Mesenchymal stem cell (in vitro differentiated cells and primary cell): Measurements from ENCODE around the gene FTO.

Experiments
- DNase-seq: peaks from one replicate; pipeline ENCODE4 v3.0.0-alpha.2; 2013
- H2AFZ ChIP-seq: one replicate; pipeline ENCODE4 v1.6.1; 2013; ENCODE audit warnings: low read depth, mild to moderate bottlenecking, control low read depth, inconsistent platforms, low read length, moderate library complexity
- H2AK5ac ChIP-seq: 2 replicates; pipeline ENCODE4 v1.6.1; 2013; ENCODE audit warnings: low read length, moderate library complexity, mild to moderate bottlenecking, inconsistent platforms; ENCODE audit not compliant: severe bottlenecking
- H2BK120ac ChIP-seq: one replicate; pipeline ENCODE4 v1.6.1; 2013; ENCODE audit warnings: low read depth, mild to moderate bottlenecking, inconsistent platforms, low read length, moderate library complexity
- H2BK12ac ChIP-seq, 2 experiments: one replicate each; pipeline ENCODE4 v1.6.1; 2013; ENCODE audit warnings: inconsistent platforms in 2 of 2, low read length in 2 of 2, mild to moderate bottlenecking in 2 of 2, moderate library complexity in 2 of 2, control low read depth in 1 of 2
- H2BK15ac ChIP-seq: one replicate; pipeline ENCODE4 v1.6.1; 2013; ENCODE audit warnings: mild to moderate bottlenecking, low read depth, inconsistent platforms; ENCODE audit not compliant: poor library complexity, severe bottlenecking
- H2BK5ac ChIP-seq: 2 replicates; pipeline ENCODE4 v1.6.1; 2013; ENCODE audit warnings: low read depth, mild to moderate bottlenecking, low read length, control low read depth, inconsistent platforms; ENCODE audit not compliant: poor library complexity, severe bottlenecking
- H3K14ac ChIP-seq, 2 experiments: one replicate each; pipeline ENCODE4 v1.6.1; 2013; ENCODE audit warnings: inconsistent platforms in 2 of 2, low read length in 2 of 2, control low read depth in 1 of 2, mild to moderate bottlenecking in 1 of 2, moderate library complexity in 1 of 2
- H3K18ac ChIP-seq, 2 experiments: one replicate each; pipeline ENCODE4 v1.6.1; 2013; ENCODE audit warnings: inconsistent platforms in 2 of 2, low read length in 2 of 2, control low read depth in 1 of 2, low read depth in 1 of 2, mild to moderate bottlenecking in 1 of 2
- H3K23ac ChIP-seq, 2 experiments: one replicate each; pipeline ENCODE4 v1.6.1; 2013; ENCODE audit warnings: inconsistent platforms in 2 of 2, low read length in 2 of 2, mild to moderate bottlenecking in 2 of 2, moderate library complexity in 2 of 2, control low read depth in 1 of 2
- H3K27ac ChIP-seq: 2 replicates; pipeline ENCODE4 v1.5.1; 2013; ENCODE audit warnings: mild to moderate bottlenecking, moderate library complexity, low read length, control low read depth, inconsistent platforms; ENCODE audit not compliant: poor library complexity, severe bottlenecking
- H3K27me3 ChIP-seq, 2 experiments: 2 replicates each; pipeline versions ENCODE4 v1.6.1 to v1.7.0; 2013; ENCODE audit warnings: low read length in 2 of 2, mild to moderate bottlenecking in 2 of 2, moderate library complexity in 2 of 2, control low read depth in 1 of 2, inconsistent platforms in 1 of 2; ENCODE audit not compliant: control insufficient read depth in 1 of 2, insufficient read depth in 1 of 2
- H3K36me3 ChIP-seq, 2 experiments: 2 replicates each; pipeline versions ENCODE4 v1.6.1 to v1.7.0; 2013; ENCODE audit warnings: low read length in 2 of 2, control low read depth in 1 of 2, inconsistent platforms in 1 of 2, low read depth in 1 of 2, mild to moderate bottlenecking in 1 of 2; ENCODE audit not compliant: insufficient read depth in 2 of 2, control insufficient read depth in 1 of 2
- H3K4ac ChIP-seq, 2 experiments: one replicate each; pipeline ENCODE4 v1.6.1; 2013; ENCODE audit warnings: inconsistent platforms in 2 of 2, low read length in 2 of 2, mild to moderate bottlenecking in 2 of 2, moderate library complexity in 2 of 2, control low read depth in 1 of 2, low read depth in 1 of 2
- H3K4me1 ChIP-seq: 2 replicates; pipeline ENCODE4 v1.6.1; 2013; ENCODE audit warnings: low read depth, low read length, control low read depth; ENCODE audit not compliant: control insufficient read depth, insufficient read depth
- H3K4me2 ChIP-seq: 2 replicates; pipeline ENCODE4 v1.6.1; 2013; ENCODE audit warnings: low read length, mild to moderate bottlenecking, inconsistent platforms; ENCODE audit not compliant: poor library complexity, severe bottlenecking
- H3K4me3 ChIP-seq, 2 experiments: 2 replicates each; pipeline versions ENCODE4 v1.5.1 to v1.7.0; 2013; ENCODE audit warnings: low read length in 2 of 2, mild to moderate bottlenecking in 2 of 2, control low read depth in 1 of 2, low read depth in 1 of 2; ENCODE audit not compliant: insufficient read depth in 1 of 2
- H3K79me1 ChIP-seq: replicated peaks from 2 replicates; pipeline ENCODE4 v1.6.1; 2013; ENCODE audit warnings: mild to moderate bottlenecking, control low read depth, low read length, inconsistent platforms; ENCODE audit not compliant: poor library complexity, severe bottlenecking
- H3K9ac ChIP-seq: 2 replicates; pipeline ENCODE4 v1.7.0; 2013; ENCODE audit warnings: mild to moderate bottlenecking, low read length, moderate library complexity
- H3K9me3 ChIP-seq: 2 replicates; pipeline ENCODE4 v1.7.0; 2013; ENCODE audit warnings: mild to moderate bottlenecking, low read length; ENCODE audit not compliant: control insufficient read depth
- H4K8ac ChIP-seq: one replicate; pipeline ENCODE4 v1.6.1; 2013; ENCODE audit warnings: inconsistent platforms, mild to moderate bottlenecking, low read length, moderate library complexity
- H4K91ac ChIP-seq: one replicate; pipeline ENCODE4 v1.6.1; 2013; ENCODE audit warnings: mild to moderate bottlenecking, low read length, inconsistent platforms
- WGBS: methylation state at CpG from one replicate; pipeline ENCODE4 v1.1.7; 2013; ENCODE audit warnings: mixed read lengths; 5-methylcytosine and 5-hydroxymethylcytosine counted together

Gene FTO

DNA sequence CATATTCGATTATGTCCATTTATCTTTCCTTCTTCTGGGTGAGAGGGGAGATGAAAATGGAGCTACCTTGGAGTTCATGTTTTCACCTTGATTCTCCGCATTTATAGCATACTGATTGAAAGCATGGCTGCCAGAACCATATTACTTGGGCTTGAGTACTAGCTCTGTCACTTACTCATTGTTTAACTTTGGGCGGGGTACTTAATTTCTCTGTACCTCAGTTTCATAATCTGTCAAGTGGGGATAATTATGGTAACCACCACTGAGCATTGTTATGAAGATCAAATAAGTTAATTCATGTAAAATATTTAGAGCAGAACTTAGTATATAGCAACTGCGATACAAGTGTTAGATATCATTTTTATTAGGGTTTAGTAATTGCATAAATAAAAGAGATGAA is 65.2 kb downstream of the FTO start:
- Histone ChIP-seq H3K14ac (no peak overlapping the region), H3K27me3 (no peaks in the 10 kb centered on the region), H3K9ac (peak overlapping the region; percentile 63), H3K4me2 (no peak overlapping the region), H2AK5ac (no peak overlapping the region), H3K79me1 (peaks cover 14% of the 10 kb centered on the region), H4K91ac (no peak overlapping the region), H3K4ac (no peak overlapping the region), H3K27ac (no peak overlapping the region), H3K4me1 (peaks cover 1% of the 10 kb centered on the region), H3K4me3 (no peak overlapping the region), H3K36me3 (no peaks in the 10 kb centered on the region), H2BK120ac (no peak overlapping the region), H3K18ac (no peak overlapping the region), H2BK5ac (no peak overlapping the region), H2BK15ac (no peak overlapping the region), H2BK12ac (no peak overlapping the region), H2AFZ (no peak overlapping the region), H3K9me3 (no peaks in the 10 kb centered on the region), H4K8ac (no peak overlapping the region), H3K23ac (no peak overlapping the region)
- WGBS: 80% methylated on average over 3 of the region's 4 CpGs
- no peak for DNase-seq

DNA sequence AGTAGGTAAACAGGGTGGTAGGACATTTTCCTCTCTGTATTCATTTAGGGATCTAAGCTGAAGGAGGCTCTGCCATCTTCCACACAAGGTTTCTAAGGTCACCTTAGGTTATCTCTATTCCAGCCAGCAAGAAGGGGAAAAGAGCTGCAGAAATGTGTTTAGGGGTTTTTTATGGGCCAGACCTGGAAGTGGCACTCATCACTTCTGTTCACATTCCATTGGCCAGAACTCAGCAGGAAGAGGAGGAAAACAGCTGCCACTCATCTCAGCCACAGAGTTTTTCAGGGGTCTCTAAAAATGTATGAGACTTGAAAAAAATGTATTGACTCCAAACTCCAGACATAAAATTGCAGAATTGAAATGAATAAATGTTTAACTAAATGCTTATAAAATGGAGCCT is 65.8 kb downstream of the FTO start:
- no peaks in the 10 kb centered on the region for H3K9me3 ChIP-seq
- no peak overlapping the region for H2AK5ac ChIP-seq
- H3K4ac ChIP-seq: no peak overlapping the region
- H3K4me3 ChIP-seq: no peak overlapping the region
- no peak overlapping the region for H3K9ac ChIP-seq
- H3K18ac ChIP-seq: no peak overlapping the region
- DNase-seq: no peak
- H3K27me3 ChIP-seq: no peaks in the 10 kb centered on the region
- no peak overlapping the region for H3K14ac ChIP-seq
- no peak overlapping the region for H2BK15ac ChIP-seq
- H3K79me1 ChIP-seq: peaks cover 14% of the 10 kb centered on the region
- H3K4me2 ChIP-seq: no peak overlapping the region
- H3K23ac ChIP-seq: no peak overlapping the region
- H2BK120ac ChIP-seq: no peak overlapping the region
- H4K8ac ChIP-seq: no peak overlapping the region
- no peak overlapping the region for H4K91ac ChIP-seq
- H2AFZ ChIP-seq: no peak overlapping the region
- no peaks in the 10 kb centered on the region for H3K36me3 ChIP-seq
- peaks cover 1% of the 10 kb centered on the region for H3K4me1 ChIP-seq
- no peak overlapping the region for H3K27ac ChIP-seq
- peak overlapping the region in 1 of 2 experiments; percentile 42 for H2BK12ac ChIP-seq
- no peak overlapping the region for H2BK5ac ChIP-seq

DNA sequence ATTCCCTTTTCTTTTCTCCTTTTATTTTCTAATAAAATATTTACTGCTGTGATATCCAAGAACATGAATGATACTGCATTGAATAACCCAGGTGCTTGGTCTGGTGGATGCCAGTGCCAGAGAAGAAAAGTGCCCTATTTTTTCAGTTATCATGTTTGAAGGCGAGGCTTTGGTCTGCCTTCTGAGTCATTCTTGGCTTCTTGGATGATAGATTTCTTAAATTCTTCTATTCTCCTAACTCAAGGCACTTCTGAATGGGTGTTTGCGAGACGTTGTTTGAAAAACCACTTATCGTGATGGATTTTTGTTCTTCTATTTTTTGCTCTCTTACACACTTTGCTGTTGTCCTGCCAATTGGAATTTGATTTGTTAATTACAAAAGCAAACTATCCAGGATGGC is 66.7 kb downstream of the FTO start:
- no peak overlapping the region for H3K4ac ChIP-seq
- no peaks in the 10 kb centered on the region for H3K9me3 ChIP-seq
- H2AFZ ChIP-seq: no peak overlapping the region
- no peak overlapping the region for H3K4me2 ChIP-seq
- H3K27ac ChIP-seq: no peak overlapping the region
- H4K91ac ChIP-seq: no peak overlapping the region
- H4K8ac ChIP-seq: no peak overlapping the region
- H3K79me1 ChIP-seq: peaks cover 18% of the 10 kb centered on the region
- peaks cover 1% of the 10 kb centered on the region for H3K4me1 ChIP-seq
- no peak overlapping the region for H3K14ac ChIP-seq
- DNase-seq: no peak
- H2BK12ac ChIP-seq: no peak overlapping the region
- no peaks in the 10 kb centered on the region for H3K27me3 ChIP-seq
- H2BK120ac ChIP-seq: no peak overlapping the region
- no peaks in the 10 kb centered on the region for H3K36me3 ChIP-seq
- H3K9ac ChIP-seq: no peak overlapping the region
- H2AK5ac ChIP-seq: no peak overlapping the region
- 67% methylated on average over 3 of the region's 4 CpGs for WGBS
- H3K23ac ChIP-seq: no peak overlapping the region
- H3K4me3 ChIP-seq: no peak overlapping the region
- no peak overlapping the region for H2BK5ac ChIP-seq
- no peak overlapping the region for H3K18ac ChIP-seq
- no peak overlapping the region for H2BK15ac ChIP-seq

DNA sequence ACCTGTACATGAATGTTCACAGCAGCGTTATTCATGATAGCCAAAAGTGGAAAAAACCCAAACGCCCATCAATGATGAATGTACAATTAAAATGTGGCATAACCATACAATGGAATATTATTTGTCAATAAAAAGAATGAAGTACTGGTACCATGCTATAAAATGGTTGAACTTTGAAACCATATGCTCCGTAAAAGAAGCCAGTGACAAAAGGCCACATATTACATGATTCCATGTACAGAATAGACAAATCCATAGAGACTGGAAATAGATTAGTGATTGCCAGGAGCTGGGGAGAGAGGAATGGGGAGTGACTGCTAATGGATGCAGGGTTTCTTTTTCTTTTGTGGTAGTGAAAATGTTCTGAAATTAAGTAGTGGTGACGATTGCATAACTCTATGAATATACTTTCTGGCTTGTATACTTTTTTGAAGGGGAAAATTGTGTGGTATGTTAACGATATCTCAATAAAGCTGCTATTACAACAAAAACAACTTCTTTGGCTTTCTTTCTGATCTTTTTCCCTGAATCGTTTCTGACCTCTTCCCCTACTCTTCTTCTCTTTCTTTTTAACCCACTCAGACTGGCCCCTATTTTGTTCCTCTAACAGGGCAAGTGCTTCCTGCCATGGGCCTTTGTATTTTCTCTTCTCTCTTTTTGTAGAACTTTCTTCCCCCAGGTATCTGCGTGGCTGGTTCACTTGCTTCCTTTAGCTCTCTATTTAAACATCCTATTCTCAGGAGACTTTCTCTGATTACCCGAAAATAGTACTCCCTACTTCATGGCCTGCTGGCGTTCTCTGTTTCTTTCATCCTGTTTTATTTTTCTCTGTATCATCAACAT is 67.9 kb downstream of the FTO start:
- Histone ChIP-seq H3K9me3 (no peaks in the 10 kb centered on the region), H2BK120ac (no peak overlapping the region), H3K4ac (no peak overlapping the region), H3K4me3 (no peak overlapping the region), H2BK5ac (no peak overlapping the region), H3K9ac (peak overlapping the region; percentile 28), H4K8ac (no peak overlapping the region), H3K36me3 (no peaks in the 10 kb centered on the region), H3K14ac (no peak overlapping the region), H3K79me1 (peaks cover 16% of the 10 kb centered on the region), H2AFZ (no peak overlapping the region), H4K91ac (no peak overlapping the region), H3K4me1 (no peaks in the 10 kb centered on the region), H2BK15ac (no peak overlapping the region), H2AK5ac (no peak overlapping the region), H3K4me2 (no peak overlapping the region), H3K23ac (no peak overlapping the region), H3K27ac (no peak overlapping the region), H2BK12ac (no peak overlapping the region), H3K18ac (no peak overlapping the region), H3K27me3 (no peaks in the 10 kb centered on the region)
- no peak for DNase-seq
- 89% methylated on average over 5 of the region's 9 CpGs for WGBS
